Tibial nerve (tissue), 4 donors: ENCODE data around the gene JPH2.

Experiments used
- EP300 ChIP-seq, 2 donors: sonication (generic); formaldehyde crosslinking; IDR thresholded peaks; one replicate each; pipeline ENCODE4 v1.6.1; 2017; ENCODE audit warnings: antibody characterized with exemption in 2 of 2, mild to moderate bottlenecking in 1 of 2
- POLR2A ChIP-seq, 2 donors: fragments of 450-650 bp; IDR thresholded peaks; one replicate each; pipeline ENCODE4 v1.6.1; 2017; ENCODE audit warnings: antibody characterized with exemption in 2 of 2, mild to moderate bottlenecking in 2 of 2, moderate library complexity in 2 of 2
- TF ChIP-seq, protein P1 (sequence below), 5 experiments: fragments of 200-600 bp in 3 of 5; fragments of 450-650 bp in 2 of 5; sonication (generic) in 3 of 5; IDR thresholded peaks; one replicate each; pipeline ENCODE4 v1.5.1; 2016 to 2019; ENCODE audit warnings: antibody characterized with exemption in 5 of 5, mild to moderate bottlenecking in 3 of 5, moderate library complexity in 2 of 5

DNA sequence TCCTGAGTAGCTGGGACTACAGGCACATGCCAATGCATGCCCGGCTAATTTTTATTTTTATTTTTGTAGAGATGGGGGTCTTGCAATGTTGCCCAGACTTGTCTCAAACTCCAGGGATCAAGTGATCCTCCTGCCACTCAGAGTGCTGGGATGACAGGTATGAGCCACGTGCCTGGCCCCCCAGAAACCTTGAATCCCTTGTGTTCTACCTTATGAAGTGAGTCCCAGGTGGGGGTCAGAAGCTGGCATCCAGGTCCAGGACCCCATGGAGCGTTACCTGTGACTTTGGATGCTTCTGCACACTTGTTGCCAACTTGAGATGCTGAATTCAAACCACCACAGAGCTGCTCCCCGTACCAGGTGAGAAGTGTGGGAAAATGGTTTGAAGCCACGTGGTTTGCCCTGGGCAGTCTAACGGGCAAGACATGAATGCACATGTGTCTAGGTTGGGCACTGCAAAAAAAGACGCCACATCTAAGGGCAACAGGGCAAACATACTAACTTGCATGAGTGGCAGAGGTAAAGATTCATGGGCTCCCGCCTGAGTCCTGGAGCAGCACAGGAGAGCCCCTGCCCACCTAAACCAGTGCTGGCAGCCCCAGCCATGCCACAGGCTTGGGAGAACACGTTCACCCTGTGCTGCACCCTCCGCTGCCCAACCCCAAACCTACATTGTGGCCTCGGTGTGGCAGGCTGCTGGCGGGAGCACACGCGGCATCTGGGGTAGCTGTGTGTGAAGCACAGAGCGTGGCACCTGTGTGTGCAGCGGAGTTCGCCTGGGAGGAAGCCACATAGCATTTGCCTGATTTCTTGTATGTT lies 101.2 kb downstream of the JPH2 start:
- TF ChIP-seq, protein P1, sequence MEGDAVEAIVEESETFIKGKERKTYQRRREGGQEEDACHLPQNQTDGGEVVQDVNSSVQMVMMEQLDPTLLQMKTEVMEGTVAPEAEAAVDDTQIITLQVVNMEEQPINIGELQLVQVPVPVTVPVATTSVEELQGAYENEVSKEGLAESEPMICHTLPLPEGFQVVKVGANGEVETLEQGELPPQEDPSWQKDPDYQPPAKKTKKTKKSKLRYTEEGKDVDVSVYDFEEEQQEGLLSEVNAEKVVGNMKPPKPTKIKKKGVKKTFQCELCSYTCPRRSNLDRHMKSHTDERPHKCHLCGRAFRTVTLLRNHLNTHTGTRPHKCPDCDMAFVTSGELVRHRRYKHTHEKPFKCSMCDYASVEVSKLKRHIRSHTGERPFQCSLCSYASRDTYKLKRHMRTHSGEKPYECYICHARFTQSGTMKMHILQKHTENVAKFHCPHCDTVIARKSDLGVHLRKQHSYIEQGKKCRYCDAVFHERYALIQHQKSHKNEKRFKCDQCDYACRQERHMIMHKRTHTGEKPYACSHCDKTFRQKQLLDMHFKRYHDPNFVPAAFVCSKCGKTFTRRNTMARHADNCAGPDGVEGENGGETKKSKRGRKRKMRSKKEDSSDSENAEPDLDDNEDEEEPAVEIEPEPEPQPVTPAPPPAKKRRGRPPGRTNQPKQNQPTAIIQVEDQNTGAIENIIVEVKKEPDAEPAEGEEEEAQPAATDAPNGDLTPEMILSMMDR (IDR thresholded peaks at IDR 0.05), result no peak
- TF ChIP-seq POLR2A (IDR thresholded peaks at IDR 0.05) (no peak), EP300 (IDR thresholded peaks at IDR 0.05) (no peak)
